Measurements from ENCODE around the gene OSBPL2.

Gene OSBPL2

GRCh38 chr20:62233684-62234083 lies 4.6 kb upstream of the OSBPL2 start (continued):
- TF ChIP-seq ZNF529 (tag by site-specific recombination; IDR thresholded peaks at IDR 0.05; ENCODE audit: insufficient replicate concordance) (no peak), ZNF362 (tag by site-specific recombination; IDR thresholded peaks at IDR 0.05) (no peak), SP7 (tag by site-specific recombination; IDR thresholded peaks at IDR 0.05) (0 out of 2 replicates have a peak, but pooled peaks have one; percentile 31), PRDM1 (tag by site-specific recombination; IDR thresholded peaks at IDR 0.05) (no peak), SETDB1 (IDR thresholded peaks at IDR 0.05; ENCODE audit: insufficient read length, low read length) (peak; percentile 51), ZNF335 (tag by site-specific recombination; conservative IDR thresholded peaks at IDR 0.05) (no peak), ZNF121 (tag by site-specific recombination; IDR thresholded peaks at IDR 0.05) (no peak), ZNF423 (tag by site-specific recombination; IDR thresholded peaks at IDR 0.05) (no peak), ZNF747 (tag by site-specific recombination; IDR thresholded peaks at IDR 0.05) (no peak), ZNF449 (tag by site-specific recombination; IDR thresholded peaks at IDR 0.05) (no peak), ZNF639 (tag by site-specific recombination; IDR thresholded peaks at IDR 0.05) (0 out of 2 replicates have a peak, but pooled peaks have one; percentile 40), ZNF610 (tag by site-specific recombination; IDR thresholded peaks at IDR 0.05; ENCODE audit: borderline replicate concordance) (no peak), KLF9 (tag by site-specific recombination; IDR thresholded peaks at IDR 0.05; ENCODE audit: low read depth) (0 out of 2 replicates have a peak, but pooled peaks have one; percentile 12), PRDM6 (tag by site-specific recombination; IDR thresholded peaks at IDR 0.05) (no peak), HIC1 (tag by site-specific recombination; IDR thresholded peaks at IDR 0.05) (no peak), ZSCAN5A (tag by site-specific recombination; IDR thresholded peaks at IDR 0.05) (no peak), ZNF580 (tag by site-specific recombination; IDR thresholded peaks at IDR 0.05) (peak; percentile 86)

GRCh38 chr20:62234339-62234738 lies 4.0 kb upstream of the OSBPL2 start:
- H3K9me3 ChIP-seq (ENCODE audit: control insufficient read depth, insufficient read depth, low read depth, low read length), result no peaks in the 10 kb centered on the region
- POLR2A ChIA-PET, result no interaction called here
- H3K36me3 ChIP-seq (ENCODE audit: control insufficient read depth in 2 of 2, insufficient read depth in 1 of 2, low read length in 2 of 2), result no peaks in the 10 kb centered on the region
- H3K27ac ChIP-seq (ENCODE audit: extremely low read depth, low read depth, low read length), result no peak overlapping the region
- no peak overlapping the region for H3K4me3 ChIP-seq (ENCODE audit: low read depth, low read length)
- CTCF ChIA-PET, result no interaction called here
- peaks cover 5% of the 10 kb centered on the region; the same call in 1 of the 2 replicates for H3K4me1 ChIP-seq (ENCODE audit: control insufficient read depth, insufficient read depth, low read length)
- TF ChIP-seq GLI2 (tag by site-specific recombination; IDR thresholded peaks at IDR 0.05; ENCODE audit: borderline replicate concordance, low read depth) (no peak), PRDM10 (tag by site-specific recombination; IDR thresholded peaks at IDR 0.05) (no peak), TCF7L2 (IDR thresholded peaks at IDR 0.05; ENCODE audit: borderline replicate concordance, low read depth, low read length) (no peak), ZNF202 (tag by site-specific recombination; IDR thresholded peaks at IDR 0.05; ENCODE audit: borderline replicate concordance) (no peak), ZNF157 (tag by site-specific recombination; IDR thresholded peaks at IDR 0.05) (no peak), KLF9 (tag by site-specific recombination; IDR thresholded peaks at IDR 0.05; ENCODE audit: low read depth) (no peak), ZBTB7A (tag by site-specific recombination; IDR thresholded peaks at IDR 0.05; ENCODE audit: low read depth) (no peak), ZNF423 (tag by site-specific recombination; IDR thresholded peaks at IDR 0.05) (no peak)

All from HEK293 (cell line).